ENCODE results near the gene ZNF597.

GRCh38 chr16:3490911-3491629 is 47.8 kb upstream of the ZNF597 start:
- TF ChIP-seq POLR2AphosphoS5 (IDR thresholded peaks at IDR 0.05; ENCODE audit: low read depth) (no peak), CTCF (conservative IDR thresholded peaks at IDR 0.05; ENCODE audit: low read depth in 2 of 2) (peak; percentile 24 to 76; a peak in 3 of 4 replicates), EZH2 (IDR thresholded peaks at IDR 0.05; ENCODE audit: low read depth, unreplicated experiment) (no peak), EZH2phosphoT487 (IDR thresholded peaks at IDR 0.05; ENCODE audit: unreplicated experiment) (no peak), ETS1 (IDR thresholded peaks at IDR 0.05) (no peak), REST (IDR thresholded peaks at IDR 0.05; ENCODE audit: unreplicated experiment) (no peak), CREB1 (CRISPR knock-in tag; IDR thresholded peaks at IDR 0.05; ENCODE audit: low read depth) (no peak), JUNB (IDR thresholded peaks at IDR 0.05; ENCODE audit: unreplicated experiment) (no peak)

All from GM23338 (cell line).